ENCODE measurements around the gene AGMO.

AGMO gene

DNA sequence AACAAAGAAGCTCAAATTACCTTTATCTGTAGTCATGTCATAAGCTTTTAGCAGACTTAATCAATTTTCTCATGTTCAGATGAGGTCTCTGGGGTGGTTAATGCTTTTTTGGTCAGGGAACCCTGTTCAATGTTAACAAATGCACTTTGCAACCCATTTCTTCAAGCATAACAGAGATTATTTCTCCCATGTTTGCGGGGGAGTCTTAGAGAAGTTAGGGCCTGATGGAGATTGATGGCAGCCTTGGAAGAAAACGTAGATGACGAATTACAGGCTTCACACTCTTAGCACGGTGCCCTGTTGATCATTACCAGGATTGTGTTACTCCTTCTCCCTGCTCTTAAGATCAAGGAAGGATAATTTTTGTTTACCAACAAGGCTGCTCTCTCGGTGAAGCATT lies 76.4 kb downstream of the AGMO start:
- Histone ChIP-seq H3K27me3 (ENCODE audit: control insufficient read depth, insufficient read depth, low read length) (no peaks in the 10 kb centered on the region), H3K4me3 (ENCODE audit: low read depth, low read length) (no peak overlapping the region), H3K36me3 (ENCODE audit: control insufficient read depth, insufficient read depth, low read length) (no peaks in the 10 kb centered on the region), H3K9me3 (ENCODE audit: control insufficient read depth, insufficient read depth, low read depth, low read length) (no peaks in the 10 kb centered on the region), H3K9ac (ENCODE audit: low read length) (no peak overlapping the region), H3K4me1 (ENCODE audit: control insufficient read depth, insufficient read depth, low read length) (no peaks in the 10 kb centered on the region), H3K27ac (ENCODE audit: low read depth, low read length) (no peak overlapping the region)

DNA sequence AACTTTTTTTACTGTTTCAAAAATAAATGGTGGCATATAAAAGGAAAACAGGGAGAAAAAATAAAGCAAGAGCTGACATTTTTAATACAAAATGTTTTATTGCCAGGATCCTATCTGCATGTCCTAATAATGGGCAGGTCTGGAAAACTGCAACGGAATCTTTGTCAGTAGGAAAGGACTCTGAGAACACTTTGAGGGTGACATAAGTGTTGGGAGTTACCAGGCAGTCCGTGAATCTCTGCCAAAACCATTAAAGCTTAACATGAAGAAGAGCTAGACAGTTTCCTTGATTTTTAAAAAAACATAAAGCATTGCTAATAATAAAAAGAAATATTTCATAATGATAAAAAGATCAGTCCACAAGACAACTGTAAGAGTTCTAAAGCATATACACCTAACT lies 80.7 kb downstream of the AGMO start:
- H3K9me3 ChIP-seq (ENCODE audit: control insufficient read depth, insufficient read depth, low read depth, low read length) = no peaks in the 10 kb centered on the region
- H3K36me3 ChIP-seq (ENCODE audit: control insufficient read depth, insufficient read depth, low read length) = no peaks in the 10 kb centered on the region
- no peak overlapping the region for H3K9ac ChIP-seq (ENCODE audit: low read length)
- no peaks in the 10 kb centered on the region for H3K27me3 ChIP-seq (ENCODE audit: control insufficient read depth, insufficient read depth, low read length)
- no peak overlapping the region for H3K27ac ChIP-seq (ENCODE audit: low read depth, low read length)
- no peaks in the 10 kb centered on the region for H3K4me1 ChIP-seq (ENCODE audit: control insufficient read depth, insufficient read depth, low read length)
- no peak overlapping the region for H3K4me3 ChIP-seq (ENCODE audit: low read depth, low read length)

DNA sequence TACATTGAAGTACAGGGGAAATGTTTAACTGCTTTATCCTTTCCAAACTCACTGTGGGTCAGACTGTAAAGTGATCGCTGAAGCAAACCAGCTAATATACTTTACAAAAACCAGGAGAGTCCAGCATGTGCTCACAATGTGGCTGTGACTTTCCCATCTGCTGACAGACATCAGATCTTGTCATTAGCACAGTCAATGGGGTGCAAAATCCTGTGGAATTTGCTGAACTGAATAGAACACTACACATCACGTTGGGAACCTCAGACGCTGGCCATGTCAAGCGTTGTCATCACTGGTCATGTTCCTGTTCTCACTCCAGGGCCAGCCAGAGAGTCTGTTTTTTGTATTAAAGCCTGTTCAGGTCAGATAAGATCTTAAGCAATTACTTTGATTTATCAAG lies 83.4 kb downstream of the AGMO start:
- Histone ChIP-seq H3K4me3 (ENCODE audit: low read depth, low read length) (no peak overlapping the region), H3K36me3 (ENCODE audit: control insufficient read depth, insufficient read depth, low read length) (no peaks in the 10 kb centered on the region), H3K27ac (ENCODE audit: low read depth, low read length) (no peak overlapping the region), H3K27me3 (ENCODE audit: control insufficient read depth, insufficient read depth, low read length) (no peaks in the 10 kb centered on the region), H3K9ac (ENCODE audit: low read length) (no peak overlapping the region), H3K9me3 (ENCODE audit: control insufficient read depth, insufficient read depth, low read depth, low read length) (no peaks in the 10 kb centered on the region), H3K4me1 (ENCODE audit: control insufficient read depth, insufficient read depth, low read length) (no peaks in the 10 kb centered on the region)

DNA sequence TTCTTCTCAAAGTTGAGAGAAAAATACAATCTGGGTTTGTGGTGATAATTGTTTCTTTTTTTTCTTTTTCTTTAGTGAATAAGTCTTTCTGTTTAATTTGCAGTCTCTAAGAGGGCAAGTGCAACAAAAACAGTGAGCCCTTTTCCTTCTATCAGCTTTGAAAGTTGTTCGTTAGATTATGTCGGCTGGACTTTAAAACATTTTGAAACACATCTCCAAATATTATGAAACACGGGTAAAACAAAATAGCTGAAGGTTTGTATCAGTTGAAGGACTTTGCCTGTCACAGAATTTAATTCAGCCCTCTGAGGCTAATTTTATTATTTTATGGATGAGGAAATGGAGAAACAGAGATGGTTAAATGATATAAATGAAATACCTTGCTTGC lies 85.3 kb downstream of the AGMO start:
- Histone ChIP-seq H3K4me1 (ENCODE audit: control insufficient read depth, insufficient read depth, low read length) (no peaks in the 10 kb centered on the region), H3K27me3 (ENCODE audit: control insufficient read depth, insufficient read depth, low read length) (no peaks in the 10 kb centered on the region), H3K4me3 (ENCODE audit: low read depth, low read length) (no peak overlapping the region), H3K9ac (ENCODE audit: low read length) (no peak overlapping the region), H3K27ac (ENCODE audit: low read depth, low read length) (no peak overlapping the region), H3K9me3 (ENCODE audit: control insufficient read depth, insufficient read depth, low read depth, low read length) (no peaks in the 10 kb centered on the region), H3K36me3 (ENCODE audit: control insufficient read depth, insufficient read depth, low read length) (no peaks in the 10 kb centered on the region)

DNA sequence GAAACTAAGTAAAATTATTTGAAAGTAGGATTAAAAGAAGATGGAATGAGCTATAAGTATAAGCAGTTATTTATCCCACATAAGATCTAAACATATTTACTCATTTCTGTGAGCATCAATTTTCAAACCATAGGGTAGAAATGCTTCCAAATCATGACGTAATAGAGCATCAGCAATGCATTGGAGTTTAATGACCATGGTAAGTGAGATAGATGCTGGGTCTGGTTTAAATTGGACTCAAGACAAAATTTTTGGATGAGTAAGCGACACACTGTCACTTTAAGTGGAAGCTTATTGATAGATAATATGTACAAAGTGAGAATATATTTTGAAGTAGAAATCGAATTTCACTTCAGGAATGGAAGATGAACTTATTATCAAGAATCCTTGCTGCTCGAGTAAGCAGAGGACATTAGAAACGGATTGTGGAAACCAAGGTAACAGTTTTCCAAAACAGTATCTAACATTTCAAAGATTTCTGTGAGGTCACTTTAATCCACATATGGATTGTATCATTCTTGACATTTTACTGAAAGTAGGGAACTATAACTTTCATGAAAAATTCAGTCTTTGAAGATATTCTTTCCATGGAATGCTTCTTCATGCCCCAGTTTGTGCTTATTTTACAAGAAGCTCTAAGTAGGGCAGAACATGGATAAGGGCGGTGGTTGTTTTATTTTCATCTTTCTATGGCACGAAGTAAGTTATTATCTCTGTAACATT lies 85.8 kb downstream of the AGMO start:
- no peaks in the 10 kb centered on the region for H3K36me3 ChIP-seq (ENCODE audit: control insufficient read depth, insufficient read depth, low read length)
- H3K9me3 ChIP-seq (ENCODE audit: control insufficient read depth, insufficient read depth, low read depth, low read length) = no peaks in the 10 kb centered on the region
- no peaks in the 10 kb centered on the region for H3K27me3 ChIP-seq (ENCODE audit: control insufficient read depth, insufficient read depth, low read length)

DNA sequence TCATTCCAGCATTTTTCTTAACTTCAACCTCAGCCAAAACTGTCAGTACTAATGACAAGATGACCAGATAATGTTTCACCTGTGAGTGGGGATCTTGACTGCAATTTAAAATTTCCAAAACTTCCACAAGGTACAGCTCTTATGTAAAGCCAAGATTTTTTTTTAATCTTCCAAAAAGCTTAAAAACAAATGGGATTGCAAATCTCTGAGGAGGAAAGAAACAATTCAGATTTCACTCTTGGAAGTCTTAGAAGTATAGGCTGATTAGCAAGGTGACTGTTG lies 90.2 kb downstream of the AGMO start:
- Histone ChIP-seq H3K4me3 (ENCODE audit: low read depth, low read length) (no peak overlapping the region), H3K9ac (ENCODE audit: low read length) (no peak overlapping the region), H3K9me3 (ENCODE audit: control insufficient read depth, insufficient read depth, low read depth, low read length) (no peaks in the 10 kb centered on the region), H3K36me3 (ENCODE audit: control insufficient read depth, insufficient read depth, low read length) (no peaks in the 10 kb centered on the region), H3K27me3 (ENCODE audit: control insufficient read depth, insufficient read depth, low read length) (no peaks in the 10 kb centered on the region), H3K27ac (ENCODE audit: low read depth, low read length) (no peak overlapping the region), H3K4me1 (ENCODE audit: control insufficient read depth, insufficient read depth, low read length) (no peaks in the 10 kb centered on the region)

More for the DNA sequence above, 85.8 kb downstream of the AGMO start:
- no peak overlapping the region for H3K27ac ChIP-seq (ENCODE audit: low read depth, low read length)
- no peak overlapping the region for H3K4me3 ChIP-seq (ENCODE audit: low read depth, low read length)
- no peaks in the 10 kb centered on the region for H3K4me1 ChIP-seq (ENCODE audit: control insufficient read depth, insufficient read depth, low read length)
- H3K9ac ChIP-seq (ENCODE audit: low read length) = no peak overlapping the region

DNA sequence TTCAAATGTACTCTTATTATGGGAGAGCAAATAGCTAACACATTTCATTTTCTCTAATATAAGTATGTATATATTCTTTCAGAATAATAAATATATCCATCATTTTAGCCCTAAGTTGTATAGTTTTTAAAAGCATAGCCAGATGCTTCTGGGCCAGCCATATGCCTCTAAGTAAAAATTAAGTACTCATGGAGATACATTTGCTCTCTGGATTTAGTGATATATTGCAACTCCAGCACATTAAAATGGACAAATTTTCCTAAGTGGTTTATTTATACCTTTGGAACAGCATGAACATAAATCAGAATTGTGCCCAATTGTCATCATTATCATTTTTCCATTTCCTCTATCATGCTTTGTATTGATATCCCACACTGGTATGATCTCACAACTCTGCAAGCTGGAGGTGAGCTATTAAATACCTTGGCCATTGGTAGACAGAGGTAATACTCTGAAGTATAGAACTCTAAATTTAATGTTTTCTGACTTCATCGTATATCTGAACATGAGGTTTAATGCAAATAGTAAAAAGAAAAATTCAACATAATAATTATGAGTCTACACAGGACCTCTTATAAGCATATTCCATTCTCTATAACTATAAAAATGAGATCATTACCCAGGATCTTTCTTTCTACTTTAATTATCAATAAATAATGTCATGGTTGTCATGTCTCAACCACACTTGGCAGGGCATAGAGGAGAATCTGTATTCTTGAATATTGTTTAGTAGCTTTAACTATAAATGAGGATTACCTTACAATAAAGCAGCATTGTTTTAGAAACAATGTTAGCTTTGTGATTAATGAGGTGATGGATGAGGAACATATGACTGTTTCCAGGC lies 90.8 kb downstream of the AGMO start:
- H3K27me3 ChIP-seq (ENCODE audit: control insufficient read depth, insufficient read depth, low read length) = no peaks in the 10 kb centered on the region
- no peak overlapping the region for H3K4me3 ChIP-seq (ENCODE audit: low read depth, low read length)
- H3K9me3 ChIP-seq (ENCODE audit: control insufficient read depth, insufficient read depth, low read depth, low read length) = no peaks in the 10 kb centered on the region
- H3K27ac ChIP-seq (ENCODE audit: low read depth, low read length) = no peak overlapping the region
- H3K36me3 ChIP-seq (ENCODE audit: control insufficient read depth, insufficient read depth, low read length) = no peaks in the 10 kb centered on the region
- H3K4me1 ChIP-seq (ENCODE audit: control insufficient read depth, insufficient read depth, low read length) = no peaks in the 10 kb centered on the region
- H3K9ac ChIP-seq (ENCODE audit: low read length) = no peak overlapping the region

DNA sequence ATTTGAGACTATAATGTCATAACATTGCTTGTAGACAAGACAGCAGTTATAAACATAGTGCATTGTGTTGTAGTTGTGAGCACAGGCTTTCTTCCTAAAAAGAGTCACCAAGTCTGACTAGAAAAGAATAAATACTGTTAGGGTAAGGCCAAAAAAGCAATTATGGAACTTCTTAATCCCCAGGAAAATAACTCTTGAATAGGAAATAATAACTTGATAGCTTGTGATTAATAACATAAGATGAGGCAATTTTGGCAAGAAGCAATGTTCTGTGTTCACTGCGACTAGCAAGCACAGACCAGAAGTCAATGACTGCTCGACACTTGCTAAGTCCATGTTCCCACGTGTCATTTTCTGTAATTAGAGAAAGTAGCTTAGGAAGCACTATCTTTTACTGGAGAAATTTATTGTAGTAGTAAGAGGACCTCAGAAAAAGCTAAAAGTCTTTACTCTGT lies 97.1 kb downstream of the AGMO start:
- no peak overlapping the region for H3K27ac ChIP-seq (ENCODE audit: low read depth, low read length)
- no peak overlapping the region for H3K9ac ChIP-seq (ENCODE audit: low read length)

DNA sequence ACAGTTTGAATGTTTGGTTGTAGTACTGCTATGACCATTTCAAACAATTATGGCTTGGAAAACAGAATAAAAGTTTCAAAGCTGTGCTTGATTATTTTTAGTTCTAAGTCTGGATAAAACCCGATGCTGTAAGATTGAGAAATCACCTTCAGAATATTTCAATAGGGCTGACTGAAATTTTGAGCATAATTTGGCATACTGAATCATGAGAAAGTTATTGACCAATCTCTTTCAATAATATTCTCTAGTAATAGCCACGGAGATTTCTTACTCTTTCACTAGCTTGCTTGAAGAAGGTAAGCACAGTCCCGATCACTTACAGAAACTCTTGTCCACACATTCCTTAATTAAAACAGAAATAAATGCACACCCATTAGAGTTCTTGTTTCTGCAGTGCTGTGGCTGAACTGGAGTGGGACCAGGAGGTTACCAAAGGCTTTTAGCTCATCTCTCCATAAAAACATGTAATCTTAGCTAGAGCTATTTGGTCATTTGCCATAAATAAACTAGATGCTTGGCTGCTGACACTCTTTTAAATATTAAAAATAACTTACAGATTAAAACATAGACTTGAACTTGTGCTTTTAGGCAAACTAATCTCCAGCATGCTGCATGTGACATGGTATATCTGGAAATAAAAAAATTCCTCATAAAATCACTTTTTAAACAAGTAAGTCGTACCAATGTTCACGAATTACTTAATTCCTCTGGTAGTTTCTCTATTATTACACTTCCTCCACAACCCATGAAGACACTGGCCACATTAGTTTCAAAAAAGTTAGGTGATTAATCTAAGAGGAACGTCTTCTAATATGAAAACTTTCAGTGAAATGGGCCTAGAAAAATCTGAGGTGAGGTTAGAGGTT lies 97.8 kb downstream of the AGMO start:
- H3K9ac ChIP-seq (ENCODE audit: low read length) = no peak overlapping the region
- H3K4me1 ChIP-seq (ENCODE audit: control insufficient read depth, insufficient read depth, low read length) = no peaks in the 10 kb centered on the region
- H3K27me3 ChIP-seq (ENCODE audit: control insufficient read depth, insufficient read depth, low read length) = no peaks in the 10 kb centered on the region
- H3K36me3 ChIP-seq (ENCODE audit: control insufficient read depth, insufficient read depth, low read length) = no peaks in the 10 kb centered on the region
- no peaks in the 10 kb centered on the region for H3K9me3 ChIP-seq (ENCODE audit: control insufficient read depth, insufficient read depth, low read depth, low read length)
- H3K4me3 ChIP-seq (ENCODE audit: low read depth, low read length) = no peak overlapping the region
- H3K27ac ChIP-seq (ENCODE audit: low read depth, low read length) = no peak overlapping the region

More for the DNA sequence above, 97.1 kb downstream of the AGMO start:
- no peaks in the 10 kb centered on the region for H3K27me3 ChIP-seq (ENCODE audit: control insufficient read depth, insufficient read depth, low read length)
- H3K36me3 ChIP-seq (ENCODE audit: control insufficient read depth, insufficient read depth, low read length) = no peaks in the 10 kb centered on the region
- H3K4me1 ChIP-seq (ENCODE audit: control insufficient read depth, insufficient read depth, low read length) = no peaks in the 10 kb centered on the region
- H3K4me3 ChIP-seq (ENCODE audit: low read depth, low read length) = no peak overlapping the region
- no peaks in the 10 kb centered on the region for H3K9me3 ChIP-seq (ENCODE audit: control insufficient read depth, insufficient read depth, low read depth, low read length)

DNA sequence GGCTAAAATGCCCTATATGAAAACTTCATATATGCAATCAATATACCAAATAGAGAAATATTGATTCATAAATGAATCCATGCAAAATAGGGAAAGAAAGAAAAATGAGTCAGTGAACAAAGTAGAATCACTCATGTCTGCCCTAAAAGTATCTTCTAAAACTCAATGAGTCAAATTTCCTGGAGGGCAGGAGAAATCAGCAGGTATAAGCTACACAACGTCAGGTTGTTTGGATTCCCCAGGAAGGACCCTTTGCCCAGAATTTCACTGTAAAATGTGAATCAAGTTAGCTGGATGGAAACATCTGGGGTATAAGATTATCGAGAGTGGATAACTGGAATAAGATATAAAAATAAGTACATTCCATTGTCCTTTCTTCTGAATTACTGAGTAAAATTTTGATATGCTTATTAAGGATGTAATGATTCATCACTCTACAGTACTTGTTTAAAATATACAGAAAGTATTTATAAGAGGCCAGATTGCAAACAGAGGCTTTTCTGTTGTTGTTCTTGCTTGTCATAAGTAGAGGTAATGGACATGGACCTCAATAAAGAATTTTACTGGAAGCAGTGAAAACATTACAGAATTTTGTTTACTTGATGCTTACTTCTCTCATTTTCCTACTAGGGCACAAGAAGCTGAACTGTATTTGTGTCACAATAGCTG lies 99.0 kb downstream of the AGMO start:
- no peak overlapping the region for H3K27ac ChIP-seq (ENCODE audit: low read depth, low read length)
- H3K9me3 ChIP-seq (ENCODE audit: control insufficient read depth, insufficient read depth, low read depth, low read length) = no peaks in the 10 kb centered on the region
- H3K9ac ChIP-seq (ENCODE audit: low read length) = no peak overlapping the region
- H3K4me1 ChIP-seq (ENCODE audit: control insufficient read depth, insufficient read depth, low read length) = no peaks in the 10 kb centered on the region
- H3K4me3 ChIP-seq (ENCODE audit: low read depth, low read length) = no peak overlapping the region
- no peaks in the 10 kb centered on the region for H3K27me3 ChIP-seq (ENCODE audit: control insufficient read depth, insufficient read depth, low read length)
- no peaks in the 10 kb centered on the region for H3K36me3 ChIP-seq (ENCODE audit: control insufficient read depth, insufficient read depth, low read length)
